ENCODE results near the gene WDR93.

The WDR93 gene

GRCh38 chr15:89690276-89691218 lies at the start of gene WDR93, which contains the start of gene PEX11A:
TSS of gene WDR93 (plus strand) at chr15:89690811. CDS start at chr15:89701747, 10,936 bp downstream.
TSS of gene PEX11A (minus strand) at chr15:89690754. CDS start at chr15:89690632, 122 bp downstream.
- DNase-seq (ENCODE audit: low read depth in 2 of 2), result peak; percentile 54 to 74

DNA sequence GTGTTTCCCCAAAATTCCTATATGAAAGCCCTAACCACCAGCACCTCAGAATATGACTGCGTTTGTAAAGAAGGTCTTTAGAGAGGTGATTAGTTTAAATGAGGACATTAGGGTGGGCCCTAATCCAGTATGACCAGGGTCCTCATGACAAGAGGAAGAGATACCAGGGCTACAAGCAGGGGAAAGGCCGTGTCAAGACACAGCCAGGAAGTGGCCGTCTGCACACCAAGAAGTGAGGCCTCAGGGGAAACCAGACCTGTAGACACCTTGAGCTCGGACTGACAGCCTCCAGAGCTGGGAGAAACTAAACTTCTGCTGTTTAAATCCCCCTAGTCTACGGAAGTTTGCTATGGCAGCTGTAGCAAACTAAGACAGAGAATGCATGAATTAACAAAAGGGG lies 49.6 kb upstream of the WDR93 start:
- DNase-seq (ENCODE audit: low read depth in 2 of 2), result no peak

DNA sequence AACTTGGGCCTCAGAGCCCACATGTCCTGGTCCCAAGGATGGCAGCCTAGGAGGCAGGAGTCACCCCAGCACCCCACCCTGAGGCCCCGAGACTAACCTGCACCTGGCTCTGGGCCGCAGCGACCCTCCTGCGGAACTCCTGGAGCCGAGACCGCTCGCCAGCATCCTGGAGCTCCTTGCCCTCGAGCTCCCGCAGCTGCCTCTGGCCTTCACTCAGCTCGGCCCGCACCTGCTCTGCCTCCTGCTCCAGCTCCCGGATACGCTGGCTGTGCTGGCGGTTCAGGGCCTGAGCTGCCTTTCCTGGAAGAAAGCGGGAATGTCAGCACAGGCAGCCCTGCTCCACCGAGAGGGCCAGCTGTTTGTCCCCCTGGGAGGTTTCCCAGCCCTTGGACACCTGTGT lies 48.5 kb upstream of the WDR93 start:
- no peak for DNase-seq (ENCODE audit: low read depth in 2 of 2)

DNA sequence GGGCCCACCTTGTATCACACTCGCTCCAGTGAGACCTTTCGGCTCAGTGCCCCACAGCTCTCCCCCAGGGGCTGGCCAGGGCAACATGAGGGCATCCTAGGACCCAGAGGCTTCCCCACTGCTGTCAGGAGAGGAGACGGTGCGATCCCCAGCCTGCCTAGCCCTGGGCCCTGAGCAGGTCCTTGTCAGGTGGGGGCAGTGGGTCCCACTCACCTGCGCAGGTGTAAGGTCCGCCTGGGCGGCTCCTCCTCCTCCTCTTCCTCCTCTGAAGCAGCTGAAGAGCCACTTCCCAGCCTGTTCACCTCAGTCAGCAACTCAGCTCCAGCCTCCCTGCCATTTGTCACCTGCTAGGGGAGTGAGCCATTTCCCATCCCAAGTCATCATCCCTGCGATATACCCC lies 44.9 kb upstream of the WDR93 start:
- no peak for DNase-seq (ENCODE audit: low read depth in 2 of 2)

GRCh38 chr15:89646416-89647141 lies 44.0 kb upstream of the WDR93 start:
- DNase-seq (ENCODE audit: low read depth in 2 of 2), result no peak

GRCh38 chr15:89647191-89647851 lies 43.3 kb upstream of the WDR93 start:
- DNase-seq (ENCODE audit: low read depth in 2 of 2), result peak in 1 of 2 experiments; percentile 71

DNA sequence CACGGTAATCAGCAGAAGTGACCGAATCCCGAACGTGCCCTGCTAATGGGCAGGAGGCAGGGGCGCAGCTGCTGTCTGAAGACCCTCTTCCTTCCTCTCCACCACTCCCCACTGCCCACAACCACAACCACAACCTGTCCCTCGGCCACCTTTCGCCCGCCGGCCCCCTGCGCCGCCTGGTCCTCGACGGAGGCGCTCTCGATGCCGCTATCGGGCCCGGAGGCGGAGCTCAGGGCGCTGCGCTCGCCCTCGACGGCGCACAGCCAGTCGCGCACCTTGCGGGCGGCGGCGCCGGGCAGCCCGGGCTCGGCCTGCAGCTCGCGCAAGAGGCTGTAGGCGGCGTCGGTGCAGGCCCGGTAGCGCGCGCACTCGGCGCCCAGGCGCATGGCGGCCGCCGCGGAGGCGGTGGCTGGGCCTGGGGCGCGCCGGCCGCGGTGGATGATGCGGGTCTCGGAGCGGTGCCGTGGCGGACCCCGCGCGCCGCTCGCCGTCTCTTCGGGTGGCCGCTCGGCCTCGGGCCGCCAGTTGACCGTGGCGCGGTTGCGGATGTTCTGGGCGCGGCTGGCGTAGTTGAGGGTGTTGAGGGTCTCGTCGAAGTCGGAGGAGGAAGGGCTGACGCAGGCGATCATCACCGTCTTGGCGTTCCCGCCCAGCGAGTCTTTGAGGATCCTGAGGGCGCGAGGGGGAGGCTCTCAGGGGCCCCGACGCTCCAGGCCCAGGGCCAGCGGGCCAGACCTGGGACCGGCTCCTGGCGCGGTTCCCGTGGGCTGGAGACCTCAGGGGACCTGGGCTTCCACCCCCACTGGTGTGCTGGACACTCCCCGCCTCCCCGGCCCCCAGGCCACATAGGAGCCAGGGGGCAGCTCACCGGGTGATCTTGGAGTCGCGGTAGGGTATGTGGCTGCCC lies 42.3 kb upstream of the WDR93 start:
- no peak for DNase-seq (ENCODE audit: low read depth in 2 of 2)

GRCh38 chr15:89649013-89649625 lies 41.5 kb upstream of the WDR93 start:
- DNase-seq (ENCODE audit: low read depth in 2 of 2), result no peak

DNA sequence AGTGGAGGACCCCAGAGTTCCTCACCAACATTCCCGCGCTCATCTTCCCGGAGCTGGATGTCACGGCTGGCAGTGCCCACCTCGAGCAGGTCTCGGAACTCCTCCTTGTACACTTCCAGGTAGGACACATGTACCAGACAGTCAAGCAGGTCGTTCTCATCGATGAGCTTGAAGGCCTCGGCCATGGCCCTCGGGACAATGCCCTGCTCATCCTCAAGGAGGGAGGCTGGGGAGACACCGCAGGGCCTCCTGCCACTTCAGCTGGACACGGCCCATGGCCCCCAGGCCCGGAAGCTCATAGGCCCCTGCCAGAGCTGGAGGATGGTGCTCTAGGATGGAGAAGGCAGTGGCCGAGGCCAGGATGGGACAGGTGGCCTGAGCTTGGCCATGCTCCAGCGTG lies 40.9 kb upstream of the WDR93 start:
- DNase-seq (ENCODE audit: low read depth in 2 of 2), result no peak

DNA sequence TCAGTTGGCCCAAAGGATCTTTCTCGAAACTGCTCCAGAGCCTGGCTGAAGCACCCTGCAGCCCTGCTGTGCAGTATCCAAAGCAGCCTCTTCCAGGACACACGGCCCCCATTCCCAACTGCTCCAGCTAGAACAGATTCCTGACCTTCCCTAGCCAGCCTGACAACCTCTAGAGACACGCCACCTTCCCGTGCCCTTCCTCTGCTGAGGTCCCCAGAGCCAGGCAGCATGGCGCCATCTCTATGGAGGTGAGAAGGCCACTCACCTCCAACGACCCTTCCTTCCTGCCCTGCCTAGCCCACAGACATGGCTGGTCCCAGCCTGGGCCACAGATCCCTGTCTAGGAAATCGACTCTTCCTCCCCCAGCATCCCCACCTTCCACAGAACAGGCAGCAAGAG lies 38.5 kb upstream of the WDR93 start:
- no peak for DNase-seq (ENCODE audit: low read depth in 2 of 2)

DNA sequence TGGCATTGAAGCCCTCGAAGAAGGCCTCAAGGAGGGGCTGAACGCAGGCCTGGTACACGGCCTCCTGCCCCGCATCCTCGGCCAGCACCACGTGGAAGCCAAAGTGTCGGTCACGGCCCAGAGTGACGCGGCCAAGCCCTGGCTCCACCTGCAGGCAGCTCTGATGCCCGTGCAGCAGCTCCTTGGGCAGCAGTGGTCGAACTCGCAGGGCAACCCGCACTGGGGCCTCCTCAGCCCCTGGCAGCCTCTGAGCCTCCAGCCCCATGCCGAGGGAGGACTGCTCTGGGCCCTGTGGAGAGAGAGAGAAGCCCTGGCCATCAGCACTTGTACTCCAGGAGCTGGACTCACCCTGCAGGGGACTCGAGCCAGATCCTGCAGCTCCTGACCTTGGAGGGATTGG lies 37.9 kb upstream of the WDR93 start:
- DNase-seq (ENCODE audit: low read depth in 2 of 2), result no peak

DNA sequence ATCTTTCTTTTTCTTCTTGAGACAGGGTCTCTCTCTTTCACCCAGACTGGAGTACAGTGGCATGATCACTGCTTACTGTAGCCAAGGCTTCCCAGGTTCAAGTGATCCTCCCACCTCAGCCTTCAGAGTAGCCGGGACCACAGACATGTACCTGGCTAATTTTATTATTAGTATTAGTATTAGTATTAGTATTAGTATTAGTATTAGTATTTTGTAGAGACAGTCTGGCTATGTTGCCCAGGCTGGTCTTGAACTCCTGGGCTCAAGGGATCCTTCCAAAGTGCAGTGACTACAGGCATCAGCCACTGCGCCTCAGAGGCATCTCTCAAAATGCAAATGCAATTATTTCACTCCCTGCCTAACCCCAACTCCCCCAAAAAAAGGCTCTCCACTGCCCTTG lies 37.0 kb upstream of the WDR93 start:
- no peak for DNase-seq (ENCODE audit: low read depth in 2 of 2)

- no peak for DNase-seq (ENCODE audit: low read depth in 2 of 2)
Observed at GRCh38 chr15:89654301-89654761, 36.3 kb upstream of the WDR93 start.

GRCh38 chr15:89654847-89655805 lies 35.5 kb upstream of the WDR93 start, which contains the start of gene KIF7:
TSS of gene KIF7 (minus strand) at chr15:89655467. CDS start at chr15:89652930, 2,537 bp downstream.
- peak in 1 of 2 experiments; percentile 7 for DNase-seq (ENCODE audit: low read depth in 2 of 2)

DNA sequence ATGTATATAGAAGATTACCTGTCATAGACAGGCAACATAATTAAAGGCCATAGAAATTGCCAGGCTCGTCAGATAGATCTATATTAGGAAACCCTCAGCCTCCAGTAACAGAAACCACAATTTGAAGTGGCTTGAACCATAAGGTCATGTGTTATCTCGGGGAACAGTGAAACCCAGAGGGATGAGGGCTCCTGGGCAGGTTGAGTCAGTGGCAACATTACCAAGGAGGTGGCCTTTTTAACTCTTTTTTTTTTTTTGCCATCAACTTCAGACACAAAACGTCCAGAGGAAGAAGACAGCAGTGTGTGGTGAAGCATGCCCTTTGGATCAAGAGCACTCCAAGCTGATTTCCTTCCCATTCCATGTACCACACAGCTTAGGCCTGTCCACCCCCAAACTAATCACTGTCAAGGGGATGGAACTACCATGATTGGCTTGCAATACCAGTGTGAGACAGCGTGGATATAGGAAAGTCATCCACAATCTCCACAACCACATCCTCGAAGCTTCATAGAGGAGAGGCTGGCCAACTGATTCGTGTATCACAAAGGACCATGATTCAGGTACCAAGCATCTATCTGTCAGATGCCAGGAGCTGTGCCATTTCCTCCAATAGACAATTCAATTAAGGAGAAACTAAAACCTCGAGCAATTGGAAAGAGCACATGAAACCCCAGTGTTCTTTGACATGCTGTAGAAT lies 34.3 kb upstream of the WDR93 start:
- DNase-seq (ENCODE audit: low read depth in 2 of 2), result no peak

DNA sequence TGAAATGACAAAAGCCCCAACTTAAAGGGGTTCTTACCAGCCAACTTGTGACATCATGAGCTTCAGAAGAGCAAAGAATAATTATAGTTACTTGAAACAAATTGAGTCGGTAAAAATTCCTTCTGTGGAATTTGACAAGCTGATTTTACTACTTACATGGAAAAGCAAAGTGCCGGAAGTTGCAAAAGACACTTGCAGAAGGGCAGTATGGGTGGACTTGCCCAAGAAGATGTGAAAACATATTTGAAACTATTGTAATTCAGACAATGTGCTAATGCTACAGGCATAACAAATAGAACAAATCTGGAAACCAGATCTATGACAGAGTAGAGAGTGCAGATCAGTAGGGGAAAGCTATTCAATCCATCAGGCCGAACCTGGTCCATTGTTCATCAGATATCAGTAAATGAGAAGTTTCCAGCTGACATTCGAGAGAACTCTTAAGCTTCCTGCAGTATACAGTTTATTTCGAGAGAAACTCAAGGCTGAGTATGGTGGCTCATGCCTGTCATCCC lies 32.9 kb upstream of the WDR93 start:
- no peak for DNase-seq (ENCODE audit: low read depth in 2 of 2)

DNA sequence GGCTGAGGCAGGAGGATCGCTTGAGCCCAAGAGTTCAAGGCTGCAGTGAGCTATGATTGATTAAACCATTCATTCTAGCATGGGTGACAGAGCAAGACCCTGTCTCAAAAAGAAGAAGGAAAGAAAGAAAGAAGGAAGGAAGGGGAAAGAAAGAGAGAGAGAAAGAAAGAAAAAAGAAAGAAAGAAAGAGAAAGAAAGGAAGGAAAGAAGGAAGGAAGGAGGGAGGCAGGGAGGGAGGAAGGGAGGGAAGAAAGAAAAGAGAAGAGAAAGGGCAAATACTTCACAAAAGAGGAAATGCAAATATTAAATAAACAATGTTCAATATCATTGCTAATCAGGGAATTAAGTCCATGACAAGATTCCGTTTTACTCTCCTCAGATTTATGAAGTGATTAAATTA lies 31.3 kb upstream of the WDR93 start:
- DNase-seq (ENCODE audit: low read depth in 2 of 2), result no peak

DNA sequence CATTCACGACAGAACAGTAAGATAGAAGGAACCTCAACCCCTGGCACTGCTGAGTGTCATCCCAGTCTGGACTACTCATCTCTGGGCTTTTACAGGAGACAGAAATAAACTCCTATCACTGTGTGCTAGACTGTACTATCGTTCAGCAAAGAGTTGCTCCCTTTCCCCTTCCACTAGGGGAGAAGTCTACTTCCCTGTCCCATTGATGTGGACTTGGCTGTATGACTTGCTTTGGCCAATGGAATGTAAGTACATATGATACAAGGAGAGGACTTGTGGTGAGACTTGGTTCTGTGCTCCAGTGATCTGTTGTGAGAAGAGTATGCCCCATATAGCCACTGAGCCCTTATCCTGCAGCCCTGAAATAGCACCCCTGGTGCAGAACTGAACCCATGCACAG lies 30.1 kb upstream of the WDR93 start:
- DNase-seq (ENCODE audit: low read depth in 2 of 2), result no peak
